Anterior cingulate cortex (tissue), 58 donors: ENCODE data around the gene DAPK1.

ENCODE experiments used
- DNase-seq, 58 donors: peaks; one replicate each; lab custom pipeline; 2025; lab: John Stamatoyannopoulos, UW

Gene DAPK1

DNA sequence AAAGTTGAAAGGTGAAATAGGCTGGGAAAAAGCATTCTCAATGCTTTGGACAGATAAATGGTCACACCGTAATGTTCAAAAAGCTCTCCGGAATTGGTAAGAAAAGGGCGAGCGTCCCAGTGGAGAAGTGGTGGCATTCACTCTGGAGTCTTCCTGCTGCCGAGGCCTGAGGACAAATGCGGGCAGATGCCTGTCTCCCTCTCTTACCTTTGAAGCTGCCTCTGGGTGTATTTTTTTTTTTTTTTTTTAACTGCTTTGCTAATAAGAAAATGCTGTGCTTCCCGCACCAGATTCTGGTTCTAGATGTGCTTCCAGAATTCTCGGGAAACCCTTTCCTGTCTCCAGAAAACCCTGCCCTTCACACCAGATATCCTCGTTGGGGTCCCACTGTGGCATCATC is 203.8 kb downstream of the DAPK1 start:
- no peak for DNase-seq

GRCh38 chr9:87701931-87702421 is 204.3 kb downstream of the DAPK1 start:
- no peak for DNase-seq

DNA sequence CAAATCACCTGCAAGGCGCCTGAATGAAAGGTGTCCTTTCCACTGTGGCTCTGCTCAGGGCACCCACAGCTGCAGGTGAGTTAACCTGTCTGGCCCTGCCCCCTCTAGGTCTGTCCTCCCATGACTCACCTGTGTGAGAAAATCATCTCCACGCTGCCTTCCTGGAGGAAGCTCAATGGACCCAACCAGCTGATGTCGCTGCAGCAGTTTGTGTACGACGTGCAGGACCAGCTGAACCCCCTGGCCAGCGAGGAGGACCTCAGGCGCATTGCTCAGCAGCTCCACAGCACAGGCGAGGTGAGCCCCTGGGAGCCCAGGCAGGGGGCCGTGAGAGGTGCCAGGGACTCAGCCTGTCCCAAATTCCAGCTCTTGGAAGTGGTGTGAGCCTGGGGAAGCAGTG is 205.3 kb downstream of the DAPK1 start:
- DNase-seq: no peak

- DNase-seq: no peak
These were observed 206.1 kb downstream of the DAPK1 start for GRCh38 chr9:87703636-87704276.

GRCh38 chr9:87704342-87704741 is 206.7 kb downstream of the DAPK1 start:
- no peak for DNase-seq

- no peak for DNase-seq
These were observed 208.5 kb downstream of the DAPK1 start for GRCh38 chr9:87706066-87706739.

- DNase-seq: no peak
These were observed 210.3 kb downstream of the DAPK1 start for GRCh38 chr9:87707805-87708506.

DNA sequence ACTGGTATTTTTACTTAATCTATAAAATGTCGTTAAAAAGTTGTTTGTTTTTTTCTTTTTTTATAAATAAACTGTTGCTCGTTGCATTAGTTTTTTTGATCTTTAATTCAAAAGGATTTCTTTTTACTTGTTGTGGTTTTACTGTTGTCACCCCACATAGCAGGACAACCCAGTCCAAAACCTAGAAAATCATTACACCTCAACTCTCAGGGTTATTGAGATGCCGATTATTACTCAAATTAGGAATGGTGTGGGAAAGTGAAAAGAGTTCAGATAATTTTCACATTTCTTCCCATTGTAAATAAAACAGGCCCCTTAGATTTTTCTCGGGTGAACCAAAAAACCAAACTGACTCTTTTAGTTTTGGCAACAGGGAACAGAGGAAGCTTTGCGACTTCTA is 210.9 kb downstream of the DAPK1 start:
- no peak for DNase-seq

DNA sequence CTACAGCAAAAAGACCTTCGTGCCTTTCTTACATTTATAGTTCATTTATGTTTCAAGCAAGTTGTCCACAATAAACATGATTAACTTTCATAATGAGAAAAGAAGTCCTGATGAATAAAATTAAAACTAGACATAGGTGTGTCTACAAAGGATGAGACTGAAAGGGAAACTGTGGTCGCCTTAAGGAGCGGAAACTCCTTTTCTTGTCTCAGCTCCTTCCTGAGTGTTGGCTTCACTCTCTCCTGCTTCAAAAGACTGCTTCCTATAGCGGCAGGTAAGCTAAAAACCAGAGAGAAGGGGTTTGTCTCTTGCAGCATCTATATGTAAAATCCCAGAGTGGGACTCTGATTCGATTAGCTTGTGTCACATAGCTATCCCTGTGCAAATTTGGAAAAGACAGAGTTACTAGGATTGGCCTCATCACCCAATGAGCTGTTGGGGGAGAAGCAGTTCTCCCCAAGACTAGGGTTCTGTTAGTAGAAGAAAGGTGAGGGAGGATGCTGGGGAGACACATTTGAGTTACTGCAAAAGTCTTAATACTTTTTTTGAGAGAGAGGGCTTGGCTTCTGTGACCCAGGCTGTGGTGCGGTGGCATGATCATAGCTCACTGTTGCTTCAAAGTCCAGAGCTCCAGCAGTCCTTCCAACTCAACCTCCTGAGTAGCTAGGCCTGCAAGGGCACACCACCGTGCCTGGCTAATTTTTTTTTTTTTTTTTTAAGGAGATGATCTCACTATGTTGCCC is 211.5 kb downstream of the DAPK1 start:
- no peak for DNase-seq

DNA sequence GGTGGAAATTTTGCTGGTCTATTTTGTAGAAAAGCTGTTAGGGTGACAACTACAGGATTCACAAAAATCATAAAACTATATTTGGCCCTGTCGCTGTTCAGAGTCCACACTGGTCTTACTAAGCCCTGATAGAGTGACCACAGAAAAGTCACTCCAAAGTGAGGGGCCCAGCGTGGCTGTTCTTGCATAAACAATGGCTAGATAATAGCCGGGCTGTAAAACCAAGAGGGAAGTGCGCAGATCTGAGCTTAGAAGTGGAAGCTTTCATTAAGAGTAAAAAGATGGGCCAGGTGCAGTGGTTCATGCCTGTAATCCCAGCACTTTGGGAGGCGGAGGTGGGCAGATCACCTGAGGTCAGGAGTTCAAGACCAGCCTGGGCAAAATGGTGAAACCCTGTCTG is 212.8 kb downstream of the DAPK1 start:
- DNase-seq: no peak

DNA sequence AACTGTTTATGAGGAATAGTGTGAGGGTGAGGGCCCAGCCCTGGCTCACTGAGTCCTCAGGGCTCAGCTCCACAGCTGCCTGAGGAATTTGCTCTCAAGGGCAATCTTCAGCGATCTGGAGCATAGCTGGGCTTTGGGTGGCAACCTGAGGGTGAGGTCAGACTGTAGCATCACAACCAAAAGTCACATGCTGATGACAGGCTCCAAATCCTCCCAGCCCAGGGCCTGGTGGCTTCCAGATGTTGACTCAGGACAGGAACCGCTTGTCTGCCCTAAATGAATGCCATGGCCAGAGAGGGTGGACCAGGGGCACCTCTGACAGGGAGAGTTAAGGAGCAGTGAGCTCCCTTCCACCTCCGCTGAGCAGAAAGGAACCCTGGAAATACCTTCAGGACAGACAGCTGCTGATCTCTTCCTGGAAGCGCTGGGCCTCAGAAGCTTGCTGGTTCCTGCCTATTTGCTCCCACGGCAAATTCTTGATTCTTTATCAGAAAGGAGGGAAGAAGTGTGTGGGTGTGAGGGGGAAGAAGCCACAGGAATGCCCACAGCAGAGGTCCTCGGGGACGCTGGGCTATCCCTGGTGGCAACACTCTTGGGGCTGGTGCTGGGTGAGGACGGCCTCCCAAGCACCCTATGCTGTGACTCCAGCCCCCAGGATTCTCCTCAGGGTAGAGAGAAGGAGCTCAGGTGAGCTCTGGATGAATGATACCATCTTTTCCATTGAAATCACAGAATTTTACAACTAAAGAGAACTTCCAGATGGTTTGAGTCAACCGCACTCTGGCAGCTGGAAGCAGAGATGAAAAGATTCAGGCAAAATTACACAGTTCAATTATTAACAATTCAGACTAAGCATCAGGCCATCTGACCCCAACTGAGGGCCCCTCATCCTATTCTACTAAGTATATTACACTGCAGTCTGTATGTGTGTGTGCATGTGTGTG is 214.5 kb downstream of the DAPK1 start:
- peak in 1 of 58 donors; percentile 51 for DNase-seq

- DNase-seq: no peak
These were observed 215.2 kb downstream of the DAPK1 start for GRCh38 chr9:87712801-87713277.

DNA sequence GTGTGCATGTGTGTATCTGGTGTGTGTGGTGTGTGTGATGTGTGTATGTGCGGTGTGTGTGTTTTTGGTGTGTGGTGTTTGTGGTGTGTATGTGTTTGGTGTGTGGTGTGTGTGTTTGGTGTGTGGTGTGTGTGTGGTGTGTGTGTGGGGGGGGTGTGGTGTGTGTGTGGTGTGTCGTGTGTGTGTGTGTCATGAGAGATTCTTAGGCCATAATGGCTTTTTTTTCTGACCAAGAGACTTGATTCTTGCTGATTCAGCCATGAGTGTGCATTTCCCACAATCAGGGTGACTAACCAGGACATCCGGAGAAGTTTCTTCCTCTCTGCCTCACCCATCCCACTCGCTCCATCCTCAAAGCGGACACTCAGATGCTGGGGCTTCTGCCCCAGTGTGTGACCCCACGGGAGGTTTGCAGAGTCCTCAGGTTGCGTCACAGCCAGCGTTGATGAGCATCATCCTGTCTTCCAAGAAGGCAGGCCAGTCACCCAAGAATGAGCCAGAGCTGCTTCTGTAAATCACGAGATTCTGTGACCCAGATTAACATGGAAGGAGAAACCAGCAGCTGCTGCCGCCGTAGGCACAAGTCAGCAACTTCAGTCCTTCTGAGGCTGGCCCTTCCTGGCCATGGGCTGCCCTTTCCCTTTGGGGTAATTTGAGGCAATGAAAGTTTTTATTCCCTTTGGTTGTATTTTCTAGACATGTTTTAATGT is 215.8 kb downstream of the DAPK1 start:
- DNase-seq: peak in 40 of 58 donors; percentile 9 to 75 (median 38)

- DNase-seq: no peak
These were observed 216.3 kb downstream of the DAPK1 start for GRCh38 chr9:87713988-87714330.

- peak in 13 of 58 donors; percentile 10 to 55 (median 28) for DNase-seq
These were observed 217.2 kb downstream of the DAPK1 start for GRCh38 chr9:87714819-87715218.

- no peak for DNase-seq
These were observed 218.5 kb downstream of the DAPK1 start for GRCh38 chr9:87716141-87716540.

GRCh38 chr9:87717456-87717855 is 219.8 kb downstream of the DAPK1 start:
- DNase-seq: no peak

- no peak for DNase-seq
These were observed 220.6 kb downstream of the DAPK1 start for GRCh38 chr9:87718231-87718630.
